ENCODE measurements around the gene PSME3IP1. TPM values are rescaled to one million over a fixed set of nuclear protein-coding genes. Genes with fewer than 3 reads are reported as not detected.
"Not testable (repeated sequence)": the region's sequence is repeated elsewhere in the genome, so short reads cannot be mapped to it uniquely, and the experiment has no call there.

Gene PSME3IP1
- total RNA-seq, 1 experiment from 2014 or later: 45.6 TPM

DNA sequence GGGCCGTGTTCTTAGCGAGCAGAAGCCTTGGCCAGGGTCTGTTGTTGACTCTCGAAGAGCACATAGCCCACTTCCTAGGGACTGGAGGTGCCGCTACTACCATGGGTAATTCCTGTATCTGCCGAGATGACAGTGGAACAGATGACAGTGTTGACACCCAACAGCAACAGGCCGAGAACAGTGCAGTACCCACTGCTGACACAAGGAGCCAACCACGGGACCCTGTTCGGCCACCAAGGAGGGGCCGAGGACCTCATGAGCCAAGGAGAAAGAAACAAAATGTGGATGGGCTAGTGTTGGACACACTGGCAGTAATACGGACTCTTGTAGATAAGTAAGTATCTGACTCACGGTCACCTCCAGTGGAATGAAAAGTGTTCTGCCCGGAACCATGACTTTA lies 18.8 kb upstream of the PSME3IP1 start:
- Histone ChIP-seq H4K20me1 (ENCODE audit: low read length) (no peaks in the 10 kb centered on the region), H3K27ac (ENCODE audit: low read length) (no peak overlapping the region), H3K4me3 (ENCODE audit: low read length) (no peak overlapping the region), H2AFZ (ENCODE audit: low read length) (no peak overlapping the region), H3K9me3 (ENCODE audit: low read length) (no peaks in the 10 kb centered on the region), H3K4me1 (ENCODE audit: insufficient read depth, low read length) (no peaks in the 10 kb centered on the region), H3K79me2 (ENCODE audit: low read length) (no peaks in the 10 kb centered on the region), H3K4me2 (ENCODE audit: low read length) (no peak overlapping the region), H3K27me3 (ENCODE audit: low read length) (no peaks in the 10 kb centered on the region), H3K9me2 (replicated peaks; ENCODE audit: low read length) (no peaks in the 10 kb centered on the region), H3F3A (ENCODE audit: low read length, unreplicated experiment) (no peaks in the 10 kb centered on the region), H3K9ac (ENCODE audit: low read length) (no peak overlapping the region), H3K36me3 (ENCODE audit: low read depth, low read length) (peaks cover 21% of the 10 kb centered on the region)
- BruUV-seq (replicated peaks): TSS peak; percentile 38
- CTCF ChIA-PET: no interaction called here
- POLR2A ChIA-PET (ENCODE audit: unreplicated experiment): no interaction called here
- DNase-seq (no peak), ATAC-seq (no peak)
- TF ChIP-seq EZH2phosphoT487 (IDR thresholded peaks at IDR 0.05; ENCODE audit: borderline replicate concordance, low read length) (no peak), EZH2 (IDR thresholded peaks at IDR 0.05; ENCODE audit: low read length, unreplicated experiment) (no peak), CTCF (conservative IDR thresholded peaks at IDR 0.05; ENCODE audit: low read depth, low read length) (no peak)
- intact Hi-C loops (cut with micrococcal nuclease): no loop called here

- H3K4me1 ChIP-seq (ENCODE audit: insufficient read depth, low read length): no peaks in the 10 kb centered on the region
- H3K4me2 ChIP-seq (ENCODE audit: low read length): no peak overlapping the region
- no peak overlapping the region for H3K27ac ChIP-seq (ENCODE audit: low read length)
- no peak for TF ChIP-seq EZH2phosphoT487 (IDR thresholded peaks at IDR 0.05; ENCODE audit: borderline replicate concordance, low read length)
- H3K79me2 ChIP-seq (ENCODE audit: low read length): peaks cover 6% of the 10 kb centered on the region
- BruUV-seq (replicated peaks): no TSS peak
- no peak overlapping the region for H3K9ac ChIP-seq (ENCODE audit: low read length)
- ATAC-seq: no peak
- peaks cover 21% of the 10 kb centered on the region for H3K36me3 ChIP-seq (ENCODE audit: low read depth, low read length)
- no peaks in the 10 kb centered on the region for H3K9me2 ChIP-seq (replicated peaks; ENCODE audit: low read length)
- ChIA-PET CTCF (no interaction called here), POLR2A (ENCODE audit: unreplicated experiment) (no interaction called here)
- H4K20me1 ChIP-seq (ENCODE audit: low read length): no peaks in the 10 kb centered on the region
- H2AFZ ChIP-seq (ENCODE audit: low read length): no peak overlapping the region
- no peaks in the 10 kb centered on the region for H3F3A ChIP-seq (ENCODE audit: low read length, unreplicated experiment)
- no peaks in the 10 kb centered on the region for H3K9me3 ChIP-seq (ENCODE audit: low read length)
- intact Hi-C loops (cut with micrococcal nuclease): no loop called here
- no peaks in the 10 kb centered on the region for H3K27me3 ChIP-seq (ENCODE audit: low read length)
- no peak overlapping the region for H3K4me3 ChIP-seq (ENCODE audit: low read length)
- DNase-seq: no peak
Measured at GRCh38 chr16:57203451-57203850, 17.6 kb upstream of the PSME3IP1 start.

- ATAC-seq (no peak), DNase-seq (no peak)
- no peaks in the 10 kb centered on the region for H3K4me1 ChIP-seq (ENCODE audit: insufficient read depth, low read length)
- H3F3A ChIP-seq (ENCODE audit: low read length, unreplicated experiment): no peaks in the 10 kb centered on the region
- H3K27ac ChIP-seq (ENCODE audit: low read length): no peak overlapping the region
- no peak overlapping the region for H3K4me2 ChIP-seq (ENCODE audit: low read length)
- H2AFZ ChIP-seq (ENCODE audit: low read length): no peak overlapping the region
- H3K9me3 ChIP-seq (ENCODE audit: low read length): no peaks in the 10 kb centered on the region
- intact Hi-C loops (cut with micrococcal nuclease): no loop called here
- H3K9me2 ChIP-seq (replicated peaks; ENCODE audit: low read length): no peaks in the 10 kb centered on the region
- POLR2A ChIA-PET (ENCODE audit: unreplicated experiment): interaction anchor here (0.6 kb wide), 1 partner anchor 190 kb away, joined by 10 read pairs; no protein-coding TSS in a partner anchor
- H4K20me1 ChIP-seq (ENCODE audit: low read length): no peaks in the 10 kb centered on the region
- no TSS peak for BruUV-seq (replicated peaks)
- H3K9ac ChIP-seq (ENCODE audit: low read length): no peak overlapping the region
- no peaks in the 10 kb centered on the region for H3K27me3 ChIP-seq (ENCODE audit: low read length)
- CTCF ChIA-PET: no interaction called here
- peaks cover 15% of the 10 kb centered on the region for H3K79me2 ChIP-seq (ENCODE audit: low read length)
- TF ChIP-seq EZH2phosphoT487 (IDR thresholded peaks at IDR 0.05; ENCODE audit: borderline replicate concordance, low read length) (no peak), EZH2 (IDR thresholded peaks at IDR 0.05; ENCODE audit: low read length, unreplicated experiment) (no peak), CTCF (conservative IDR thresholded peaks at IDR 0.05; ENCODE audit: low read depth, low read length) (no peak)
- H3K36me3 ChIP-seq (ENCODE audit: low read depth, low read length): peaks cover 16% of the 10 kb centered on the region
- H3K4me3 ChIP-seq (ENCODE audit: low read length): no peak overlapping the region
Measured at GRCh38 chr16:57202095-57202886, 16.5 kb upstream of the PSME3IP1 start.

GRCh38 chr16:57200926-57201325 lies 15.1 kb upstream of the PSME3IP1 start:
- H2AFZ ChIP-seq (ENCODE audit: low read length); H3K4me2 ChIP-seq (ENCODE audit: low read length); H3K27ac ChIP-seq (ENCODE audit: low read length); intact Hi-C loops (cut with micrococcal nuclease); H3K27me3 ChIP-seq (ENCODE audit: low read length); H3K9ac ChIP-seq (ENCODE audit: low read length); H4K20me1 ChIP-seq (ENCODE audit: low read length); POLR2A ChIA-PET (ENCODE audit: unreplicated experiment); H3F3A ChIP-seq (ENCODE audit: low read length, unreplicated experiment); DNase-seq; ATAC-seq; CTCF ChIA-PET; BruUV-seq (replicated peaks); H3K4me3 ChIP-seq (ENCODE audit: low read length); H3K9me3 ChIP-seq (ENCODE audit: low read length); H3K9me2 ChIP-seq (replicated peaks; ENCODE audit: low read length); H3K4me1 ChIP-seq (ENCODE audit: insufficient read depth, low read length): not testable (repeated sequence)
- peaks cover 11% of the 10 kb centered on the region; the same call in 1 of the 2 replicates for H3K36me3 ChIP-seq (ENCODE audit: low read depth, low read length)
- peaks cover 29% of the 10 kb centered on the region for H3K79me2 ChIP-seq (ENCODE audit: low read length)

GRCh38 chr16:57200321-57200720 lies 14.5 kb upstream of the PSME3IP1 start:
- H3K4me3 ChIP-seq (ENCODE audit: low read length); H3K9ac ChIP-seq (ENCODE audit: low read length); intact Hi-C loops (cut with micrococcal nuclease); H3K36me3 ChIP-seq (ENCODE audit: low read depth, low read length); H3K27ac ChIP-seq (ENCODE audit: low read length); H3K9me2 ChIP-seq (replicated peaks; ENCODE audit: low read length); H3K4me1 ChIP-seq (ENCODE audit: insufficient read depth, low read length); DNase-seq; POLR2A ChIA-PET (ENCODE audit: unreplicated experiment); H3K9me3 ChIP-seq (ENCODE audit: low read length); H3K4me2 ChIP-seq (ENCODE audit: low read length); BruUV-seq (replicated peaks); H2AFZ ChIP-seq (ENCODE audit: low read length); H3F3A ChIP-seq (ENCODE audit: low read length, unreplicated experiment); H3K27me3 ChIP-seq (ENCODE audit: low read length); ATAC-seq; H4K20me1 ChIP-seq (ENCODE audit: low read length); CTCF ChIA-PET: not testable (repeated sequence)
- H3K79me2 ChIP-seq (ENCODE audit: low read length): peaks cover 34% of the 10 kb centered on the region

All from PC-3 (cell line).